GM12878 (cell line): ENCODE measurements around the gene VPS26A. TPM values are rescaled to one million over a fixed set of nuclear protein-coding genes. Genes with fewer than 3 reads are reported as not detected.

Source experiments
- ATAC-seq: fragments of 200-7000 bp; cut with Tn5 transposase; 3 replicates; pipeline ENCODE4 v1.9.1; 2020; ENCODE audit warnings: mild to moderate bottlenecking, moderate library complexity
- BruUV-seq: library from RNA; stranded (reverse); fragments of 400-500 nt; replicated peaks from 2 replicates; lab custom pipeline; 2021; lab: Mats Ljungman, UMichigan
- CTCF ChIA-PET: fragments of 300-600 bp; sonication (Branson Sonifier 250); formaldehyde crosslinking; extraction: SDS; loops from one replicate; lab custom pipeline; 2021; ENCODE audit warnings: inconsistent platforms; lab: Yijun Ruan, JAX
- POLR2A ChIA-PET: fragments of 350-600 bp; formaldehyde crosslinking; extraction: SDS; loops from one replicate; lab custom pipeline; 2021; ENCODE audit warnings: inconsistent platforms; lab: Charles Lee
- RAD21 ChIA-PET: fragments of 300-600 bp; sonication (Branson Sonifier 250); formaldehyde crosslinking; loops from one replicate; lab custom pipeline; 2023; ENCODE audit warnings: antibody characterized with exemption; ENCODE audit not compliant: unreplicated experiment; lab: Charles Lee
- SMC1A ChIA-PET: fragments of 300-600 bp; sonication (Branson Sonifier 250); formaldehyde crosslinking; loops from one replicate; lab custom pipeline; 2023; ENCODE audit not compliant: unreplicated experiment, uncharacterized antibody; lab: Charles Lee
- DNase-seq: peaks from one replicate; pipeline ENCODE4 v3.0.0-alpha.2; 2011; ENCODE audit warnings: low read depth, low spot score
- FAIRE-seq: peaks from 3 replicates; lab custom pipeline; 2011; peaks lifted over from hg19 to GRCh38; lab: Jason Lieb, UNC
- H2AFZ ChIP-seq: 2 replicates; pipeline ENCODE4 v1.6.0; 2011; ENCODE audit warnings: low read depth, low read length, control low read depth; ENCODE audit not compliant: control insufficient read depth
- H3K27ac ChIP-seq: 2 replicates; pipeline ENCODE4 v1.5.1; 2011; ENCODE audit warnings: control low read depth; ENCODE audit not compliant: control insufficient read depth, insufficient read depth
- H3K27me3 ChIP-seq, 2 experiments: replicated peaks in 1 of 2; 2 replicates each; pipeline versions ENCODE4 v1.6.0 to v1.6.1; 2011; ENCODE audit warnings: low read length in 1 of 2; ENCODE audit not compliant: control insufficient read depth in 2 of 2, insufficient read depth in 2 of 2
- H3K36me3 ChIP-seq, 2 experiments: 2 replicates each; pipeline ENCODE4 v1.5.1; 2011; ENCODE audit warnings: low read length in 1 of 2; ENCODE audit not compliant: control insufficient read depth in 2 of 2, insufficient read depth in 2 of 2
- H3K4me1 ChIP-seq: 2 replicates; pipeline ENCODE4 v1.6.1; 2011; ENCODE audit warnings: mild to moderate bottlenecking, low read length, moderate library complexity, mixed read lengths; ENCODE audit not compliant: control insufficient read depth, insufficient read depth
- H3K4me2 ChIP-seq: 2 replicates; pipeline ENCODE4 v1.6.0; 2011; ENCODE audit warnings: control low read depth; ENCODE audit not compliant: control insufficient read depth, insufficient read depth
- H3K4me3 ChIP-seq: fragments of 200-600 bp; sonication (generic); 2 replicates; pipeline ENCODE4 v1.5.1; 2016
- H3K79me2 ChIP-seq: 2 replicates; pipeline ENCODE4 v1.6.0; 2011; ENCODE audit warnings: low read length; ENCODE audit not compliant: control insufficient read depth, insufficient read depth
- H3K9ac ChIP-seq: 2 replicates; pipeline ENCODE4 v1.8.0; 2011; ENCODE audit warnings: low read length, control low read depth, mixed read lengths; ENCODE audit not compliant: control insufficient read depth, insufficient read depth
- H3K9me3 ChIP-seq: replicated peaks from 3 replicates; pipeline ENCODE4 v1.5.1; 2011; ENCODE audit warnings: mild to moderate bottlenecking, low read length; ENCODE audit not compliant: control insufficient read depth, insufficient read depth
- H4K20me1 ChIP-seq: 2 replicates; pipeline ENCODE4 v1.6.0; 2011; ENCODE audit not compliant: control insufficient read depth, insufficient read depth
- ELK1 ChIP-seq: IDR thresholded peaks from 2 replicates; pipeline ENCODE4 v1.6.1; 2012; ENCODE audit warnings: low read depth, low read length, improper control_type of control experiment
- HDAC2 ChIP-seq: fragments of 200-600 bp; sonication (generic); IDR thresholded peaks from 2 replicates; pipeline ENCODE4 v1.6.1; 2017
- MYB ChIP-seq: fragments of 150-350 bp; IDR thresholded peaks from 2 replicates; pipeline ENCODE4 v1.6.1; 2014; ENCODE audit warnings: mild to moderate bottlenecking, low read depth, low read length, borderline replicate concordance
- RBBP5 ChIP-seq: fragments of 200-600 bp; sonication (generic); conservative IDR thresholded peaks from 2 replicates; pipeline ENCODE4 v1.6.1; 2016
- TAF1 ChIP-seq: IDR thresholded peaks from 2 replicates; pipeline ENCODE4 v1.6.1; 2011; ENCODE audit warnings: mild to moderate bottlenecking, low read depth, low read length, borderline replicate concordance
- TCF7 ChIP-seq: IDR thresholded peaks from 2 replicates; pipeline ENCODE4 v1.6.1; 2014; ENCODE audit warnings: antibody characterized with exemption, borderline replicate concordance
- WRNIP1 ChIP-seq: IDR thresholded peaks from 2 replicates; pipeline ENCODE4 v1.6.1; 2011; ENCODE audit warnings: low read depth, low read length, improper control_type of control experiment, borderline replicate concordance
- ZBTB33 ChIP-seq: fragments of 450-650 bp; IDR thresholded peaks from 2 replicates; pipeline ENCODE4 v1.6.1; 2017; ENCODE audit warnings: mild to moderate bottlenecking
- WGBS: methylation state at CpG from one replicate; pipeline ENCODE4 v1.1.6; 2016; ENCODE audit warnings: low lambda C conversion rate; ENCODE audit not compliant: insufficient replicate concordance, insufficient coverage; ENCODE audit errors: missing lambda C conversion rate; 5-methylcytosine and 5-hydroxymethylcytosine counted together
- in situ Hi-C: fragments of 300-500 bp; cut with MboI; formaldehyde crosslinking; loops from 9 replicates; pipeline ENCODE4 v1.14.3; 2018; ENCODE audit warnings: mixed read lengths
- intact Hi-C: fragments of 100-400 bp; cut with micrococcal nuclease; formaldehyde crosslinking; loops from one replicate; pipeline ENCODE4 v1.14.2; 2022; ENCODE audit not compliant: unreplicated experiment
- polyA plus RNA-seq, 11 experiments: library from polyadenylated mRNA; depleted of rRNA in 4 of 11; unstranded in 6 of 11; stranded (reverse) in 5 of 11; fragments of >200 nt; fragmentation: Nextera tagmentation in 4 of 11; fragmentation: Illumina TruSeq in 1 of 11; extraction: Ambion mirVana in 4 of 11; extraction: Trizol in 1 of 11; gene quantifications; 1 replicate in 1 of 11; 2 replicates in 10 of 11; pipeline versions ENCODE4 v1.2.1 to v1.2.3, GENCODE V29; 2011 to 2016; ENCODE audit warnings: inconsistent platforms in 2 of 11, missing spikeins in 2 of 11, low read depth in 1 of 11
- total RNA-seq, 4 experiments: library from RNA; depleted of rRNA in 3 of 4; stranded (reverse); fragments of >200 nt in 3 of 4; fragmentation: Illumina TruSeq in 1 of 4; extraction: Trizol in 1 of 4; gene quantifications; 2 replicates each; pipeline versions ENCODE4 v1.2.1 to v1.2.3, GENCODE V29; 2013 to 2021
- TF ChIP-seq, protein P1 (sequence below): fragments of 450-650 bp; IDR thresholded peaks from 2 replicates; pipeline ENCODE4 v1.6.1; 2017; ENCODE audit warnings: borderline replicate concordance

The VPS26A gene
- total and polyA plus RNA-seq, 10 of the 15 experiments (the other 5 are each of a cell fraction or from before 2014, with no cell fraction given): 16.8 to 72.3 (median 26.8) TPM

DNA sequence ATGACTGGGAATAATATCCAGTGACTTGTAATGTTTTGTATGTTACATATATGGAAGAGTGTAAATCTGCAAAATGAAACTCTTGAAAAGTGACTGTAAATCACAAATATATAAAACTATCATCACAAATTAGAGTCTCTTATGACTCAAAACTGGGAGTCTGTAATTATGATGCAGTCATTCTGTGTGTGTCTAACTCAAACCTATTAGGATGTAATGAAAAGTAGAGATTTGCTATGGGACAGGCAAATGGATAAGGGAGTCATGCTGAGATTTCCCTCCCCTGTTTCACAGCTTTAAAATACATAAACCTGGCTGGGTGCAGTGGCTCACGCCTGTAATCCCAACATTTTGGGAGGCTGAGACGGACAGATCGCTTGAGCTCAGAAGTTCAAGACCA, 87.5 kb downstream of the VPS26A start (continued):
- TF ChIP-seq, protein P1, sequence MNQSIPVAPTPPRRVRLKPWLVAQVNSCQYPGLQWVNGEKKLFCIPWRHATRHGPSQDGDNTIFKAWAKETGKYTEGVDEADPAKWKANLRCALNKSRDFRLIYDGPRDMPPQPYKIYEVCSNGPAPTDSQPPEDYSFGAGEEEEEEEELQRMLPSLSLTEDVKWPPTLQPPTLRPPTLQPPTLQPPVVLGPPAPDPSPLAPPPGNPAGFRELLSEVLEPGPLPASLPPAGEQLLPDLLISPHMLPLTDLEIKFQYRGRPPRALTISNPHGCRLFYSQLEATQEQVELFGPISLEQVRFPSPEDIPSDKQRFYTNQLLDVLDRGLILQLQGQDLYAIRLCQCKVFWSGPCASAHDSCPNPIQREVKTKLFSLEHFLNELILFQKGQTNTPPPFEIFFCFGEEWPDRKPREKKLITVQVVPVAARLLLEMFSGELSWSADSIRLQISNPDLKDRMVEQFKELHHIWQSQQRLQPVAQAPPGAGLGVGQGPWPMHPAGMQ: no peak
- no peak for TF ChIP-seq HDAC2
- TF ChIP-seq ELK1: no peak
- TF ChIP-seq, all 136 proteins: peak for 0

- H3K4me1 ChIP-seq: no peaks in the 10 kb centered on the region
- no peak overlapping the region for H3K9ac ChIP-seq
- ATAC-seq: no peak
- FAIRE-seq: no peak
- no peak overlapping the region for H3K27ac ChIP-seq
- intact Hi-C loops: no loop called here
- H3K79me2 ChIP-seq: no peaks in the 10 kb centered on the region
- H4K20me1 ChIP-seq: no peaks in the 10 kb centered on the region
- POLR2A ChIA-PET: interaction anchor here (0.6 kb wide), 1 partner anchor 111 kb away, joined by 7 read pairs; no protein-coding TSS in a partner anchor
- no peaks in the 10 kb centered on the region for H3K36me3 ChIP-seq
- DNase-seq: no peak
- no peaks in the 10 kb centered on the region; the same call in 2 of the 3 replicates for H3K9me3 ChIP-seq
- SMC1A ChIA-PET: interaction anchor here (0.6 to 1.3 kb wide), 3 partner anchors 9 to 218 kb away, joined by 3 to 5 read pairs (median 3); no protein-coding TSS in a partner anchor
- H3K4me2 ChIP-seq: no peak overlapping the region
- TF ChIP-seq ZBTB33 (no peak), RBBP5 (no peak), TCF7 (no peak), WRNIP1 (no peak), MYB (no peak), TAF1 (no peak)
- H3K27me3 ChIP-seq: no peaks in the 10 kb centered on the region
- no TSS peak for BruUV-seq
- no peak overlapping the region for H3K4me3 ChIP-seq
- RAD21 ChIA-PET: no interaction called here
- WGBS: 25% methylated on average over 5 of the region's 5 CpGs
- in situ Hi-C loops: no loop called here
- CTCF ChIA-PET: no interaction called here
- no peak overlapping the region for H2AFZ ChIP-seq
Observed at GRCh38 chr10:69213591-69214311, 89.8 kb downstream of the VPS26A start.
